HG02759 (cell line): Measurements from ENCODE around the gene CERT1.
"Not testable (repeated sequence)": the region's sequence is repeated elsewhere in the genome, so short reads cannot be mapped to it uniquely, and the experiment has no call there.

Experiments
- ATAC-seq: cut with Tn5 transposase; IDR thresholded peaks from one replicate; pipeline ENCODE4 v1.9.1; 2021; ENCODE audit warnings: mild to moderate bottlenecking, moderate library complexity; ENCODE audit not compliant: unreplicated experiment

Gene CERT1

DNA sequence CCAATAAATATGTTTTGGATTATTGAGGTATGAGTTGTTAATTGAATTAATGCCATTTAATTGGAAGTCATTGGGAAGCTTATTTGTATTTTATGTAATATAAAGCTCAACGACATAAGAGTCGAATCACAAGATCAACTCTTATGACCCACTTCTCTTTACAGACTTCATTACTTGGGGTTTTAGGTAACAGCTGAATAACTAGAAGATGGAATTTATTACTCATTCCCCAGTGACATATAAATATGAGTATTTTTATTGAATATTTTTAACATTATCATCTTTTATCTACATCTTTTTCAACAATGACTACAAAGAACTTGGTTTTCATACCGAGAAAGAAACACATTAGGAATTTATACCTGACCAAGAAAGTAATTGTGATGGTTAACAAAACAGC, 153.3 kb downstream of the CERT1 start:
- ATAC-seq, result no peak

DNA sequence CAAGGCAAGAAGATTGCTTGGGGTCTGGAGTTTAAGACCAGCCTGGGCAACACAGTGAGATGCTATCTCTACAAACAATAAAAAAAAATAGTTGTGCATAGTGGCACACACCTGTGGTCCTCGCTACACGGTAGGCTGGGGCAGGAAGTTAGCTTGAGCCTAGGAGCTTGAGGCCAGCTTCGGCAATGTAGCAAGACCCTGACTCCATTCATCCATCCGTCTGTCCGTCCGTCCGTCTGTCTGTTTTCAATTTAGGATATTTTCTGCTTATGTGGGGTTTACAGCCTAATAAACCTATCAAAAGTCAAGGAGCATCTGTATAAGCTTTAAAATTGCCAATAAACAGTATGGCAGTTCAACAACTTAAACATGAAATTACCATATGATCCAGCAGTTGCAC, 154.7 kb downstream of the CERT1 start:
- no peak for ATAC-seq

DNA sequence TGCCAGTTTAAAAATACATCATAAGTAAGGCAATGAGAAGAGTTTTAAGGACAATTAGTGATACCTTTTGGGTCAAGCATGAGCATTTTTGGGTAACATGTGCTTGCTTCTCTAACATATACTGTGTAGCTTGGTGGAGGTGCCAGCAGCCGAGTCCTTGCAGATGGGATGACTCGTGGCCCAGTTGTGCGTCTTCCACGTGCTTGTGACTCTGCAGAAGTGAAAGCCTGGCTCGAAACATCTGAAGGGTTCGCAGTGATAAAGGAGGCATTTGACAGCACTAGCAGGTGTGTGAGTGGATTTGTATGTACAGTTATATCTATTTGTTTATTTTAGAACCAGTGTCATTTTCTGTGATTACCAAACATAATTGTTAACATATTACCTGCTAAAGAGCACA, 156.2 kb downstream of the CERT1 start:
- no peak for ATAC-seq

DNA sequence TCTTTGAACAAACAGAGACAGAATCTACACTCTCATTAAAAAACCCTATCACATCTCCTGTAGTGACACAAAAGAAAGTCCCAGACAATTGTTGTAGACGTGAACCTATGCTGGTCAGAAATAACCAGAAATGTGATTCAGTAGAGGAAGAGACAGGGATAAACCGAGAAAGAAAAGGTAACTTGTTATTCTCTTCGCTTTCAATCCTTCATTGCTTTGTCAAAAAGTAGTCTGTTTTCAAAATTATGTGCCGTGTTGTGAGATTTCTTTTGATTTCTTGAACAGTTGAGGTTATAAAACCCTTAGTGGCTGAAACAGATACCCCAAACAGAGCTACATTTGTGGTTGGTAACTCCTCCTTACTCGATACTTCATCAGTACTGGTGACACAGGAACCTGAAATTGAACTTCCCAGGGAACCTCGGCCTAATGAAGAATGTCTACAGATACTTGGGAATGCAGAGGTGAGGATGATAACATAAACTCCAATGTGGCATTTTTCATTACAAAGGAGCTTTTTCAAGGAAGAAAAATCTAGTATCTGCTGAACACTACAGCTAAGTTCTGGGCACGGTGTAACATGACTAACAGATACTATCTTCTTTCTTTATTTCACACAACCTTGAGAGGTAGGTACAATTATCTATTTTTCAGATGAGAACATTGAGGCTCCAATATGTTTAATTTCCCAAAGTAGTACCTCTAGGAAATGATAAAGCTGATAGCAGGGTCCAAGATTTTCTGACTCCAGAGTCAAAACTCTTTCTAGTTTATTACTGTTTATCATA, 160.1 kb downstream of the CERT1 start:
- ATAC-seq, result no peak

DNA sequence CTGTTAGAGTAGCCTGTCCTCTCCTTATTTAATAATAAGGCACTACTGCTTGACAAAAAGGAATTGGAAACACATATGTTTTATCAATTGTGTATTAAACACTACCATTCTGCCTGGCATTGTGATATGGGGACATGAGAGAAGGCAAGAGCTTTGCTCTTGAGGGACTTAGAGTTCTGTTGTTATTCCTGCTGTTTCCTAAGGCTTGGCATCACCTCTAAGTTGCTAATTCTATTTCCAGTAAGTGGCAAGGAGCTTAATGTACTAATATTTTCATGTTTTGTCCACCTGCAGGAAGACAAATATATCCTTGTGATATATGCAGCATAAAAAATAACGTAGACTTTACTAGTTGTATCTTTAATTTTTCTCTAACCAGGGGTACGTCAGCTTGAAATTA, 161.8 kb downstream of the CERT1 start:
- ATAC-seq, result no peak

DNA sequence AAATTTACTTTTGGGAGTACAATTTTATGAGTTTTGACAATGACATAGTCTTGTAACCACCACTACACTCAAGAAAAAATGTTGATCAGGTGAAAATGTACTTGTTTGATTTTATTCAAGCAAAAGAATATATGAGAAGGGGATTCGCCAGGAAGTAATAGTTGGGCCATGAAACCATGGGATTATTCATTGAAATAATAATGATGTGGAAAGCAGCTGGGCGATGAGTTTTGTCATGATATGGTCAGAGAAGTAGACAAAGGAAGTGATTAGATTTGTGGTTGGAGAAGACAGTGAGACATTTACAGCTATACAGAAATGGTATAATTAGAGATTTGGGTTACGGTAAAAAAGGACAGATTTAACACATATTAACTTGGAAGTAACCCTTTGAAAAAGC, 163.2 kb downstream of the CERT1 start:
- ATAC-seq, result no peak

DNA sequence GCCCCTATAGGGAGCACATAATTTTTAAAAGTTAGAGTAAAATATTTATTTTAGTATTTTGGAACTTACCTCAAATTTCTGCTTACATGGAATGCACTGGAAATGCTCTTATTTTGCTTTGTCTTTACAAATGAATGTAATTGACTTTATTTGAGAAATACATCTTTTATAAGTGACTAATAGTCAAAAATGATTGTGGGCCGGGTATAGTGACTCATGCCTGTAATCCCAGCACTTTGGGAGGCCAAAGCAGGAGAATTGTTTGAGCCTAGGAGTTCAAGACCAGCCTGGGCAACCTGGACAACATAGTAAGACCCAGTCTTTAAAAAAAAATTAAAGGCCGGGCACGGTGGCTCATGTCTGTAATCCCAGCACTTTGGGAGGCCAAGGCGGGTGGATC, 168.6 kb downstream of the CERT1 start:
- no peak for ATAC-seq

DNA sequence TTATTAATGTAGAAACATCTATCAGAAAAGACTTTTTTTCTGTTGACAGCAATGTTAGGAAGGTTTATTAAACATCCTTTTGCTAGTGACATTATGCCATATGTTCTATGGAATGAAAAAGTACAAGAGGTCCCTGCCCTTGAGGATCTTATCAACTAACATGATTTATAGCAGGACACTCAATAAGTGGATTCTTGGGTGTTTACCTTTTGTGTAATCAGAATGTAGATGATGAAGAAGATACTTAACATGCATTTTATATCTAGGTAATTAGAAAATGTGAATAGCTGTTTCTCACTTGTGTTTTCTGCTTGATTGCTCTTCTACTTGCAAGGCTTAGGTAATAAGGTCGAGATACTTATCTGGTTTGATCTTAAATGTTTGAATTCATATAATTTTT, 169.5 kb downstream of the CERT1 start:
- no peak for ATAC-seq

DNA sequence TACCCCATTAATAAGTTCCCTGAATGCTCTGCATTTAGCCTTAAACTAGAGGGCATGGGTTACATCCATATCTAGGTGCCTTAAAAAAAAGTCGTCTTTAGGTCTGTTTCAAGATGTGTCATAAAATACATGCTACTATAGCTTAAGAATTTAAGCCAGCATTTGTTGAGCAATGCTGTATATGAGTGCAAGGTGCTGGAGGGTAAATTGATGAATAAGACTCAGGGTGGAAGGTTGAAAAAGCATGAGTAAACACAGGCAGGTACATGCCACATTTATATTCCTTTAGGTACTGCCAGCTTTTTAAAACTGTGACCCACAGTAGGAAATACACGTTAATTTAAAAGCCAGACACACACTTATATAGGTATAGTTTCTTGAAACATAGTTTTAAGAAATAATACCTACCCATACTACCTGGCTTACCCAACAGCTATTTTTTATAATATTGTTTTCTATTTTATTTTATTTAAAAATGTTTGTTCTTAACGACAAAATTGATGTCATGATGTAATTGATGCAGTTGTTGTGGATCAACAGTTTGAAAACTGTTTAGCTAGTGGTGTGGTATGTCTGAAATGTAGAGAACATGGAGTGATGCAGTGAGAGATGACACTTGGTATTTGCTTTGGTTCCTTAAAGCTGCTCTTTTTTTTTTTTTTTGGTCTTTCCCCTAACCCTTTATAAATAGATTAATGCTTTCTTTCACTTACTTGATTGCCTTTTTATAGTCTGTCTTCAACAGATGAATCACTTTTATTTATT, 170.5 kb downstream of the CERT1 start:
- no peak for ATAC-seq

DNA sequence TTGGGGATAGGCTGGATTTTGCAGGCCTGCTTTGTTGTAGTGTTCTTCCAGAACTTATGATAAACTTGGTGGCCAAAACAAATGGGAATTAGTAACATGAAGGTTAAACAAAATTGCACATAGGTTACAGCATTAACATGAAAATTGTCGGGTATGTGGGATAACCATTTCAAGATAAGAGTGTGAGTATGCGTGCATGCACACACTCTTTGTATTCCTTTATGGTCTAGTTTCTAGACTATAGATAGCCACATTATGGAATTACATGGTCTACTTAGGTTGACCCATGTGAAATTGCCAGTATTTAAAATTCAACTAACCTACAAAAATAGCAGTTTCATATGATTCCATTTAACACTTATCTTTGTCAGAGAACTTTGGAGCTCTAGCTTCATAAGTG, 173.0 kb downstream of the CERT1 start:
- no peak for ATAC-seq

DNA sequence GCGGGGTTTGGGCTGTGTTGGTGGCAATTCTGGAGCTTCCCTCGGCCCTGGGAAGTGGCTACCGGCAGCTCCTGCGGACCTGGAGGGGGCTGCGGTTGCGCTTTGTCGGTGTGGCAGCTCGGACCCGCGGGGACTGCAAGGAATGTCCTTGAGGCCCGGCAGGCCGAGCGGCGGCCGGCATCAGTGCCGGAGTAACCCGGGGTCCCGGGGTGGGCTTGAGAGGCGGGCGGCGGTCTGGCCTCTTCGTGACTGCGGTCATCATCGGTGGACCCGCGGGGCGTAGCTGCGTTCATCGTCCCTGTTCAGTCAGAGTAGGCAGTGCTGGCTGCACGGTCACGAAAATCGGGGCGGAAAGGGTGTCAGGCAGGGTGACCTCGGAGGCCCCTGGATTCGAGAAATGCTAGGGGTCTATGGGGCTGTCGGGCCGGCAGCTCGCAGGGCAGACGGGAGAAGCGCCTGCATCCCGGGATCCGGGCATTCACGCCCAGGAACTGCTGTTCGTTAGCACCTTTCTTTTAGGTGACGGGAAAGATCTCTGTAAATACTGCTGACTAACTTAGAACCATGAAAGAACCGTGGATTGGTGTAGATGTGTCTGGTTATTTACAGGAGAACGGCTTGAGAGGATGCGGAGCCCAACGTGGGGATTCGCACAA, 173.9 kb downstream of the CERT1 start:
- peak; percentile 1 for ATAC-seq

DNA sequence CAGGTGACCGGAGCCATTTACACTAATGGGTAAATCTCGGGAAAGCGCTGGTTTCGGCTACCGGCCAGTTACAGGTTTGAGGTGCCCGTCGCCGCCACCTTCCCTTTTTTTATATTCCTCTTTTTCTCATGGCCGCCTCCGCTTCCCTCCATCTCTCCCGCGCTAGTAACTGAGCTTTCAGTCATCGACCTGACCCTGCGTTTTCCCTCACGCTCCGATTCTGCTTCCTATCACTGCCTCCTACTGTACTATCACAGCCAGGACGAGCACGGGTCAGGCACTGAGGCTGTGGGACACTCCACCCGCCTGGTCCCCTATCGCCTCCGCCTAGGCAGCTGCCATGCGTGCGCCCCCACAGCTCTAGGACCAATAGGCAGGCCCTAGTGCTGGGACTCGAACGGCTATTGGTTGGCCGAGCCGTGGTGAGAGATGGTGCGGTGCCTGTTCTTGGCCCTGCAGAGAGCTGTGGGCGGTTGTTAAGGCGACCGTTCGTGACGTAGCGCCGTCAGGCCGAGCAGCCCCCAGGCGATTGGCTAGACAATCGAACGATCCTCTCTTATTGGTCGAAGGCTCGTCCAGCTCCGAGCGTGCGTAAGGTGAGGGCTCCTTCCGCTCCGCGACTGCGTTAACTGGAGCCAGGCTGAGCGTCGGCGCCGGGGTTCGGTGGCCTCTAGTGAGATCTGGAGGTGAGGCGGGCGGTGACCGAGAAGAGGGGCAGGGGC, 174.7 kb downstream of the CERT1 start, which contains the start of gene HMGCR:
Gene HMGCR (plus strand): TSS at position 606 of the 722 bp plus-strand sequence. CDS start 5,386 bp downstream, outside the sequence.
- peak; percentile 98 for ATAC-seq

DNA sequence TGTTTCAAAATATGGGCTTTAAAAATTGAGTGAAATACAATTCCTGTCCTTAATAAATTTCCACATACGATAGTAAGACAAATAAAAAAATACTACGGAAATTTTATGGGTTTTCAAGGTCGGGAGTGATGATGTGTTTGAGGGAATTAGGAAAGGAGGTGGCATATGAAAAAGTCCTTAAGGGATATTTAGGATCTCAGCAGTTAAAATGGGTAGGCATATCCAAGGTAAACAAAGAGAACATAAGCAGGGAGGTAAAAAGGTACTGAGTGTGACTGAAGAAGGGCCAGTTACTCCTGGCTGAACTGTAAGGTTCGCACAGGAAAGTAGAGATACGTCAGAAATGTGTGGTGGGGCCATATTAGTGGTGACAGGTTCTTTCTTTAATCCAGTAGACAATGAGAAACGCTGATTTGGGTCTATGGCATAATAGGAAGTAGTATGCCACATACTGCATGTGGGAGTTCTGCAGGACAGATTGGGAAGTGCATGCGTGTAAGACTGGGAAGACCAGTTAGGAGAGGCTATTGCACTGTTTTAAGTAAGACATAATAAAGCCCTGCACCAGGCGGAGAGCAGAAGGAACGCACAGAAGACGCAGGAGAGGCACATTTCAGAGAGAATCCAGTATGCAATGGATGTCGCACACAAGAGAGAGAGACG, 175.3 kb downstream of the CERT1 start:
- ATAC-seq, result peak; percentile 0

DNA sequence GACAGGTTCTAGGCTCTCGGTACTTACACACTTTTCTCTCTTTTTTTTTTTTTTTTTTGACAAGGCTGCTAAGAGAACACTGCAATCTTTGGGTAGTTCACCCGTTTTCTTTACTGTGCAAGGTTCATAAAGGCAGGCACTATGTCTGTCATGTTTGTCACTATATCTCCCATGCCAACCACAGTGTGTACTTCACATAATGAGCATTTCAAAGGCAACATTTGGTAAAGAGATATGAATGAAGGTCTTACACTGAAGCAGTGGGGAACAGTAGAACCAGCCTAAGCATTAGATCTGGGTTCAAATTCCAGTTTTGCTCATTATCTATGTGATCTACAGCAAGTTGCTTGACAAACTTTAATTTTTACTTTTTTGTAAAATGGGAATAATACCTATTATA, 175.9 kb downstream of the CERT1 start:
- ATAC-seq, result no peak

DNA sequence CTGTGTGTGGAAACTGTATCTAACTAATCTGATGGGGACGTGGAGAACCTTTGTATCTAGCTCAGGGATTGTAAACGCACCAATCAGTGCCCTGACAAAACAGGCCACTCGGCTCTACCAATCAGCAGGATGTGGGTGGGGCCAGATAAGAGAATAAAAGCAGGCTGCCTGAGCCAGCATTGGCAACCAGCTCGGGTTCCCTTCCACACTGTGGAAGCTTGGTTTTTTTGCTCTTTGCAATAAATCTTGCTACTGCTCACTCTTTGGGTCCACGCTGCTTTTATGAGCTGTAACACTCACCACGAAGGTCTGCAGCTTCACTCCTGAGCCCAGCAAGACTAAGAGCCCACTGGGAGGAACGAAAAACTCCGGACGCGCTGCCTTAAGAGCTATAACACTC, 177.0 kb downstream of the CERT1 start:
- ATAC-seq, result not testable (repeated sequence)

DNA sequence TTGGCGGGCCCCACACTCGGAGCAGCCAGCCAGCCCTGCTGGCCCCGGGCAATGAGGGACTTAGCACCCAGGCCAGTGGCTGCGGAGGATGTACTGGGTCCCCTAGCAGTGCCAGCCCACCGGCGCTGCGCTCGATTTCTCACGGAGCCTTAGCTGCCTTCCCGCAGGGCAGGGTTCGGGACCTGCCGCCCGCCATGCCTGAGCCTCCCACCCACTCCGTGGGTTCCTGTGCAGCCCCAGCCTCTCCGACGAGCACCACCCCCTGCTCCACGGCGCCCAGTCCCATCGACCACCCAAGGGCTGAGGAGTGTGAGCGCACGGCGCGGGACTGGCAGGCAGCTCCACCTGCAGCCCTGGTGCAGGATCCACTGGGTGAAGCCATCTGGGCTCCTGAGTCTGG, 177.7 kb downstream of the CERT1 start:
- not testable (repeated sequence) for ATAC-seq

DNA sequence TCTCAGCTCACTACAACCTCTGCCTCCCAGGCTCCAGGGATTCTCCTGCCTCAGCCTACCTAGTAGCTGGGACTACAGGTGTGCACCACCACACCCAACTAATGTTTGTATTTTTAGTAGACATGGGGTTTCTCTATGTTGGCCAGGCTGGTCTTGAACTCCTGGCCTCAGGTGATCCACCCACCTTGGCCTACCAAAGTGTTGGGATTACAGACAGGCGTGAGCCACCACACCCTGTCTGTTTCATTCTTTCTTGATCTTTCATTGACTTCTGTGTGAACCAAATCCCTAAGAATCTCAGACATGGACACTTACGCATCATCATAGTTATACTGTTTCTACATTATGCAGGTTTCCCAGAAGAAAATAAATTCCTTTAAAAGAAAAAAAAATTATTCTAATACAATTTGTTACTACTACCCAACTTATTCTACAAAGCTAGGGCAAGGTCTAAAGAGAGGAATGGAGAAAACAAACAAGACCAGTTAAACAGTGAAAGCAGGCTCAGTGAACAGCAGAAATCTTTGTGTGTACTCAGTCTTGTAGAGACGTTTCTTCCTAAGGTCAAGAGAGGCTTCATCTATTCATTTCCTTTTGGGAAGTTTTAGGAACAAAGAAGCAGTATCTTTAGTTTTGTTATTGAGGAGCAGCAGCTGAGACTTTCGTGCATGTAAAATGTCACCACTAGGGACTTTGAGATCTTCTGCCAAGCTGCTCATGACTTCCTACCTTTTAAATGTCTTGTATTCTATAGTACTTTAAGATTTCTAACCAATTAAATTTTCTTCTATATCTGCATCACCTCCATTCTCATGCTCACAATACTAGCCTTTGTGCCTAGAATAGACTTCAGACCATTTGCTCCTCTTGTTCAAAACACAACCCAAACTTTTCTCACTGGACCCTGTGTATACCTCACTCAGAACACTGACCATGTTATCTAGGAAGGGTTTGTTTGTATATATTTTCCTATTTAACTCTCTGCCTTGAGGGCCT, 180.0 kb downstream of the CERT1 start:
- ATAC-seq, result no peak

DNA sequence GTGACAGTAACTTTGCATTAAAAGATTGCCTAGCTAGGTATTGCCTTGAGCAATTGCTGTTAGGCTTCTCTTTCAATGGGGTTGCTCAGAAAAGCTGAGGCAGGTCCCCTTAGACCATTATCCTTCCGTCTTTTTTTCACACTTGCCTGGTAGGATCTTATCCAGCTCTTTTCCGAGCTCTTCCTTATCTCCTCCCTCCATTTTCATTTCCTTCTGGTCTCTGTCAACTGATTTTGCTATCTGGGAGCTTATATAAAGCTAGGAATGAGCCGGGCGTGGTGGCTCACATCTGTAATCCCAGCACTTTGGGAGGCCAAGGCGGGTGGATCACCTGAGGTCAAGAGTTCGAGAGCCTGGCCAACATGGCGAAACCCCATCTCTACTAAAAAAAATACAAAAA, 181.0 kb downstream of the CERT1 start:
- no peak for ATAC-seq
